CD4-positive, alpha-beta memory T cell (primary cell): ENCODE results near the gene HOXB4. TPM values are rescaled to one million over a fixed set of nuclear protein-coding genes. Genes with fewer than 3 reads are reported as not detected.

Experiments
- CTCF ChIA-PET: fragments of 350-600 bp; sonication (Branson Sonifier 250); formaldehyde crosslinking; loops from one replicate; lab custom pipeline; 2021; ENCODE audit warnings: inconsistent platforms; ENCODE audit not compliant: partially characterized antibody; lab: Charles Lee
- POLR2A ChIA-PET: fragments of 350-600 bp; sonication (Branson Sonifier 250); formaldehyde crosslinking; loops from one replicate; lab custom pipeline; 2021; ENCODE audit not compliant: partially characterized antibody; lab: Charles Lee
- DNase-seq, 5 donors: peaks; one replicate each; pipeline versions ENCODE4 v3.0.0 to v3.0.0-alpha.2; 2020 to 2022; ENCODE audit warnings: mixed read lengths in 1 of 5
- H3K27ac ChIP-seq: one replicate; pipeline ENCODE4 v1.7.0; 2013; ENCODE audit warnings: low read depth, low read length
- H3K27me3 ChIP-seq: 2 replicates; pipeline ENCODE4 v1.7.0; 2013; ENCODE audit warnings: mild to moderate bottlenecking, low read length, moderate library complexity; ENCODE audit not compliant: insufficient read depth
- H3K36me3 ChIP-seq: 2 replicates; pipeline ENCODE4 v1.7.0; 2013; ENCODE audit warnings: mild to moderate bottlenecking, low read length, moderate library complexity; ENCODE audit not compliant: insufficient read depth
- H3K4me1 ChIP-seq: 2 replicates; pipeline ENCODE4 v1.7.0; 2013; ENCODE audit warnings: mild to moderate bottlenecking, low read length, moderate library complexity; ENCODE audit not compliant: insufficient read depth
- H3K4me3 ChIP-seq, 2 donors: one replicate each; pipeline ENCODE4 v1.7.0; 2013; ENCODE audit warnings: low read length in 2 of 2, mild to moderate bottlenecking in 1 of 2
- H3K9me3 ChIP-seq, 2 donors: one replicate each; pipeline ENCODE4 v1.7.0; 2013; ENCODE audit warnings: low read length in 2 of 2, control low read depth in 1 of 2; ENCODE audit not compliant: control insufficient read depth in 1 of 2
- H3K27ac Mint-ChIP-seq, 7 donors: one replicate each; pipeline ENCODE4 v1.8.0; 2020 to 2021; ENCODE audit warnings: mixed read lengths in 7 of 7, mild to moderate bottlenecking in 6 of 7, inconsistent platforms in 3 of 7, moderate library complexity in 3 of 7
- H3K27me3 Mint-ChIP-seq, 2 donors: one replicate each; pipeline ENCODE4 v1.8.0; 2020 to 2021; ENCODE audit warnings: mixed read lengths in 2 of 2
- H3K36me3 Mint-ChIP-seq, 2 donors: one replicate each; pipeline ENCODE4 v1.8.0; 2020 to 2021; ENCODE audit warnings: mixed read lengths in 2 of 2, inconsistent platforms in 1 of 2, mild to moderate bottlenecking in 1 of 2
- H3K4me1 Mint-ChIP-seq, 4 donors: one replicate each; pipeline ENCODE4 v1.8.0; 2020 to 2021; ENCODE audit warnings: mixed read lengths in 4 of 4, mild to moderate bottlenecking in 1 of 4
- H3K4me3 Mint-ChIP-seq, 8 donors: one replicate each; pipeline ENCODE4 v1.8.0; 2020 to 2021; ENCODE audit warnings: mixed read lengths in 8 of 8, mild to moderate bottlenecking in 7 of 8, moderate library complexity in 6 of 8, inconsistent platforms in 3 of 8
- H3K9me3 Mint-ChIP-seq, 8 donors: one replicate each; pipeline ENCODE4 v1.8.0; 2020 to 2021; ENCODE audit warnings: mixed read lengths in 8 of 8, mild to moderate bottlenecking in 5 of 8, inconsistent platforms in 3 of 8, moderate library complexity in 1 of 8
- intact Hi-C: fragments of 100-400 bp; cut with micrococcal nuclease; formaldehyde crosslinking; loops from one replicate; pipeline ENCODE4 v1.15.1; 2023
- polyA plus RNA-seq, 2 donors: library from polyadenylated mRNA; unstranded; fragments of 300-500 nt; fragmentation: Illumina TruSeq; gene quantifications; one replicate each; pipeline ENCODE4 v1.2.3, GENCODE V29; 2021
- total RNA-seq, 2 experiments: library from RNA; stranded (reverse); gene quantifications; one replicate each; pipeline ENCODE4 v1.2.3, GENCODE V29; 2021

Gene HOXB4
- total and polyA plus RNA-seq, 4 experiments from 2014 or later, result 0.11 to 4.5 (median 1.6) TPM

GRCh38 chr17:48543854-48544348 lies 34.2 kb downstream of the HOXB4 start:
- Histone ChIP-seq H3K9me3 (no peaks in the 10 kb centered on the region), H3K27me3 (no peaks in the 10 kb centered on the region), H3K36me3 (no peaks in the 10 kb centered on the region), H3K27ac (peak overlapping the region; percentile 86), H3K4me1 (peaks cover 34% of the 10 kb centered on the region), H3K4me3 (peak overlapping the region; percentile 74 to 86)
- intact Hi-C loops, result loop anchor here (1.0 to 5.0 kb wide), 3 partner anchors 34 to 52 kb away; partner anchors contain the start of gene HOXB4
- Mint-ChIP-seq H3K27ac (peak overlapping the region; percentile 87 to 97 (median 93)), H3K4me1 (peaks cover 13 to 80% (median 43%) of the 10 kb centered on the region in 4 donors), H3K9me3 (no peaks in the 10 kb centered on the region), H3K4me3 (peak overlapping the region; percentile 89 to 99 (median 94)), H3K36me3 (peaks cover 0 to 20% of the 10 kb centered on the region in 2 donors), H3K27me3 (peaks cover 6 to 7% of the 10 kb centered on the region in 2 donors)
- ChIA-PET POLR2A (interaction anchor here (0.8 to 2.8 kb wide), 9 partner anchors 12 to 894 kb away, joined by 3 to 12 read pairs (median 3); partner anchors contain the start of gene KPNB1), CTCF (interaction anchor here (0.9 kb wide), 1 partner anchor 36 kb away, joined by 3 read pairs; no protein-coding TSS in a partner anchor)
- peak in 3 of 5 donors; percentile 22 to 25 (median 23) for DNase-seq

- peak; percentile 51 to 66 (median 61) for DNase-seq
- CTCF ChIA-PET, result interaction anchor here (0.9 kb wide), 1 partner anchor 36 kb away, joined by 3 read pairs; no protein-coding TSS in a partner anchor
- Histone ChIP-seq H3K9me3 (no peaks in the 10 kb centered on the region), H3K27me3 (no peaks in the 10 kb centered on the region), H3K4me1 (peaks cover 28% of the 10 kb centered on the region), H3K4me3 (peak overlapping the region; percentile 74 to 86), H3K27ac (peak overlapping the region; percentile 86), H3K36me3 (no peaks in the 10 kb centered on the region)
- H3K27me3 Mint-ChIP-seq, result peaks cover 6 to 7% of the 10 kb centered on the region in 2 donors
- H3K4me1 Mint-ChIP-seq, result peaks cover 13 to 75% (median 41%) of the 10 kb centered on the region in 4 donors
- POLR2A ChIA-PET, result interaction anchor here (1.0 to 2.8 kb wide), 9 partner anchors 13 to 894 kb away, joined by 3 to 12 read pairs (median 3); partner anchors contain the start of gene KPNB1
- intact Hi-C loops, result loop anchor here (1.0 to 5.0 kb wide), 3 partner anchors 35 to 51 kb away; partner anchors contain the start of gene HOXB4
- peak overlapping the region; percentile 87 to 99 (median 97) for H3K27ac Mint-ChIP-seq
- peaks cover 0 to 20% of the 10 kb centered on the region in 2 donors for H3K36me3 Mint-ChIP-seq
- H3K9me3 Mint-ChIP-seq, result no peaks in the 10 kb centered on the region
- H3K4me3 Mint-ChIP-seq, result peak overlapping the region; percentile 94 to 100 (median 99)
These were observed 34.9 kb downstream of the HOXB4 start for GRCh38 chr17:48543107-48543853.

GRCh38 chr17:48542698-48543106 lies 35.4 kb downstream of the HOXB4 start:
- Mint-ChIP-seq H3K4me3 (peak overlapping the region; percentile 94 to 100 (median 99)), H3K9me3 (no peaks in the 10 kb centered on the region), H3K4me1 (peaks cover 13 to 69% (median 38%) of the 10 kb centered on the region in 4 donors), H3K27ac (peak overlapping the region; percentile 87 to 99 (median 97)), H3K36me3 (peaks cover 0 to 20% of the 10 kb centered on the region in 2 donors), H3K27me3 (peaks cover 6 to 7% of the 10 kb centered on the region in 2 donors)
- H3K36me3 ChIP-seq, result no peaks in the 10 kb centered on the region
- H3K27me3 ChIP-seq, result no peaks in the 10 kb centered on the region
- ChIA-PET CTCF (no interaction called here), POLR2A (interaction anchor here (1.3 to 2.8 kb wide), 7 partner anchors 14 to 103 kb away, joined by 3 to 12 read pairs (median 6); no protein-coding TSS in a partner anchor)
- peak overlapping the region; percentile 61 to 74 for H3K4me3 ChIP-seq
- H3K9me3 ChIP-seq, result no peaks in the 10 kb centered on the region
- DNase-seq, result no peak
- intact Hi-C loops, result loop anchor here (1.0 to 5.0 kb wide), 3 partner anchors 35 to 50 kb away; partner anchors contain the start of gene HOXB4
- H3K27ac ChIP-seq, result peak overlapping the region; percentile 86
- H3K4me1 ChIP-seq, result peaks cover 25% of the 10 kb centered on the region

- ChIA-PET CTCF (interaction anchor here (0.9 to 1.6 kb wide), 3 partner anchors 31 to 49 kb away, joined by 3 to 4 read pairs (median 4); no protein-coding TSS in a partner anchor), POLR2A (interaction anchor here (1.0 to 3.0 kb wide), 17 partner anchors 9 to 650 kb away, joined by 3 to 16 read pairs (median 5); no protein-coding TSS in a partner anchor)
- Mint-ChIP-seq H3K4me1 (peaks cover 11 to 66% (median 35%) of the 10 kb centered on the region in 4 donors), H3K27me3 (peaks cover 6 to 7% of the 10 kb centered on the region in 2 donors), H3K36me3 (peaks cover 0 to 20% of the 10 kb centered on the region in 2 donors), H3K9me3 (no peaks in the 10 kb centered on the region), H3K27ac (peak overlapping the region; percentile 87 to 99 (median 98)), H3K4me3 (peak overlapping the region; percentile 94 to 100 (median 98))
- peak in 2 of 5 donors; percentile 25 to 40 for DNase-seq
- Histone ChIP-seq H3K9me3 (no peaks in the 10 kb centered on the region), H3K27ac (peak overlapping the region; percentile 86), H3K4me3 (peak overlapping the region; percentile 61 to 72), H3K36me3 (no peaks in the 10 kb centered on the region), H3K27me3 (no peaks in the 10 kb centered on the region), H3K4me1 (peaks cover 20% of the 10 kb centered on the region)
- intact Hi-C loops, result loop anchor here (5.0 kb wide), 2 partner anchors 35 to 50 kb away; no protein-coding TSS in a partner anchor
These were observed 36.0 kb downstream of the HOXB4 start for GRCh38 chr17:48542114-48542656.

GRCh38 chr17:48541577-48542113 lies 36.5 kb downstream of the HOXB4 start:
- intact Hi-C loops, result loop anchor here (5.0 kb wide), 2 partner anchors 34 to 49 kb away; no protein-coding TSS in a partner anchor
- H3K27me3 Mint-ChIP-seq, result peaks cover 6 to 7% of the 10 kb centered on the region in 2 donors
- H3K4me1 Mint-ChIP-seq, result peaks cover 9 to 61% (median 33%) of the 10 kb centered on the region in 4 donors
- peak in 3 of 5 donors; percentile 43 to 61 (median 50) for DNase-seq
- peak overlapping the region; percentile 87 to 99 (median 98) for H3K27ac Mint-ChIP-seq
- H3K27ac ChIP-seq, result peak overlapping the region; percentile 86
- POLR2A ChIA-PET, result interaction anchor here (0.8 to 3.0 kb wide), 18 partner anchors 8 to 650 kb away, joined by 3 to 16 read pairs (median 4); no protein-coding TSS in a partner anchor
- CTCF ChIA-PET, result interaction anchor here (0.9 to 1.7 kb wide), 5 partner anchors 30 to 77 kb away, joined by 3 to 4 read pairs (median 4); no protein-coding TSS in a partner anchor
- peak overlapping the region; percentile 72 to 78 for H3K4me3 ChIP-seq
- H3K9me3 ChIP-seq, result no peaks in the 10 kb centered on the region
- H3K36me3 ChIP-seq, result no peaks in the 10 kb centered on the region
- peaks cover 20% of the 10 kb centered on the region for H3K4me1 ChIP-seq
- H3K36me3 Mint-ChIP-seq, result peaks cover 0 to 20% of the 10 kb centered on the region in 2 donors
- no peaks in the 10 kb centered on the region for H3K9me3 Mint-ChIP-seq
- H3K4me3 Mint-ChIP-seq, result peak overlapping the region; percentile 94 to 100 (median 98)
- no peaks in the 10 kb centered on the region for H3K27me3 ChIP-seq

GRCh38 chr17:48541036-48541576 lies 37.0 kb downstream of the HOXB4 start:
- Histone ChIP-seq H3K27ac (peak overlapping the region; percentile 86), H3K4me1 (peaks cover 20% of the 10 kb centered on the region), H3K27me3 (no peaks in the 10 kb centered on the region), H3K36me3 (no peaks in the 10 kb centered on the region), H3K4me3 (peak overlapping the region; percentile 72 to 78), H3K9me3 (no peaks in the 10 kb centered on the region)
- H3K4me3 Mint-ChIP-seq, result peak overlapping the region; percentile 94 to 100 (median 98)
- H3K4me1 Mint-ChIP-seq, result peaks cover 8 to 56% (median 28%) of the 10 kb centered on the region in 4 donors
- intact Hi-C loops, result loop anchor here (5.0 kb wide), 2 partner anchors 34 to 49 kb away; no protein-coding TSS in a partner anchor
- H3K9me3 Mint-ChIP-seq, result no peaks in the 10 kb centered on the region
- H3K36me3 Mint-ChIP-seq, result peaks cover 0 to 20% of the 10 kb centered on the region in 2 donors
- DNase-seq, result peak in 1 of 5 donors; percentile 10
- ChIA-PET POLR2A (interaction anchor here (0.8 to 3.0 kb wide), 21 partner anchors 8 to 651 kb away, joined by 3 to 16 read pairs (median 4); no protein-coding TSS in a partner anchor), CTCF (interaction anchor here (0.9 to 1.7 kb wide), 7 partner anchors 30 to 77 kb away, joined by 3 to 4 read pairs (median 3); no protein-coding TSS in a partner anchor)
- peak overlapping the region; percentile 87 to 99 (median 98) for H3K27ac Mint-ChIP-seq
- H3K27me3 Mint-ChIP-seq, result peaks cover 6 to 7% of the 10 kb centered on the region in 2 donors
